Neuronal stem cell (in vitro differentiated cells): Measurements from ENCODE around the gene ALG2.

Source experiments
- DNase-seq: peaks from one replicate; pipeline ENCODE4 v3.0.0-alpha.2; 2013; ENCODE audit warnings: low spot score
- H2AFZ ChIP-seq: one replicate; pipeline ENCODE4 v1.6.1; 2013; ENCODE audit warnings: mild to moderate bottlenecking, low read length, inconsistent platforms
- H2AK5ac ChIP-seq: 2 replicates; pipeline ENCODE4 v1.6.1; 2013; ENCODE audit warnings: low read depth, mild to moderate bottlenecking, inconsistent platforms, low read length, moderate library complexity, mixed read lengths
- H2BK120ac ChIP-seq: 2 replicates; pipeline ENCODE4 v1.6.1; 2013; ENCODE audit warnings: low read depth, mild to moderate bottlenecking, inconsistent platforms, low read length, moderate library complexity, mixed read lengths
- H2BK12ac ChIP-seq: one replicate; pipeline ENCODE4 v1.6.1; 2013; ENCODE audit warnings: low read length, inconsistent platforms
- H2BK15ac ChIP-seq: 2 replicates; pipeline ENCODE4 v1.6.1; 2013; ENCODE audit warnings: mild to moderate bottlenecking, low read length, inconsistent platforms, mixed read lengths
- H2BK5ac ChIP-seq: one replicate; pipeline ENCODE4 v1.6.1; 2013; ENCODE audit warnings: inconsistent platforms, mild to moderate bottlenecking, low read length, moderate library complexity
- H3K14ac ChIP-seq: one replicate; pipeline ENCODE4 v1.6.1; 2013; ENCODE audit warnings: low read length, inconsistent platforms
- H3K18ac ChIP-seq: 2 replicates; pipeline ENCODE4 v1.6.1; 2013; ENCODE audit warnings: low read length, inconsistent platforms
- H3K23ac ChIP-seq: 2 replicates; pipeline ENCODE4 v1.6.1; 2013; ENCODE audit warnings: low read depth, mild to moderate bottlenecking, mixed read lengths, low read length, inconsistent platforms; ENCODE audit not compliant: poor library complexity
- H3K27ac ChIP-seq: replicated peaks from 3 replicates; pipeline ENCODE4 v1.5.1; 2013; ENCODE audit warnings: low read length, inconsistent platforms
- H3K27me3 ChIP-seq, 3 experiments: 2 replicates each; pipeline ENCODE4 v1.6.1; 2013; ENCODE audit warnings: low read length in 3 of 3, mild to moderate bottlenecking in 2 of 3, inconsistent platforms in 1 of 3, low read depth in 1 of 3, mixed read lengths in 1 of 3, moderate library complexity in 1 of 3; ENCODE audit not compliant: control insufficient read depth in 3 of 3, insufficient read depth in 3 of 3
- H3K36me3 ChIP-seq, 2 donors: replicated peaks in 1 of 2; 2 replicates each; pipeline ENCODE4 v1.6.1; 2013; ENCODE audit warnings: low read length in 2 of 2; ENCODE audit not compliant: control insufficient read depth in 2 of 2, insufficient read depth in 2 of 2
- H3K4ac ChIP-seq: 2 replicates; pipeline ENCODE4 v1.6.1; 2013; ENCODE audit warnings: inconsistent platforms, mild to moderate bottlenecking, low read length, moderate library complexity
- H3K4me1 ChIP-seq, 2 donors: 1 replicate in 1 of 2; 2 replicates in 1 of 2; pipeline ENCODE4 v1.6.1; 2013; ENCODE audit warnings: low read length in 2 of 2, low read depth in 1 of 2; ENCODE audit not compliant: control insufficient read depth in 2 of 2, insufficient read depth in 1 of 2
- H3K4me2 ChIP-seq: one replicate; pipeline ENCODE4 v1.6.1; 2013; ENCODE audit warnings: mild to moderate bottlenecking, low read length, inconsistent platforms; ENCODE audit not compliant: insufficient read depth, poor library complexity, severe bottlenecking
- H3K4me3 ChIP-seq, 2 donors: 2 replicates each; pipeline ENCODE4 v1.5.1; 2013; ENCODE audit warnings: low read length in 2 of 2, mild to moderate bottlenecking in 2 of 2, inconsistent platforms in 1 of 2, moderate library complexity in 1 of 2
- H3K79me1 ChIP-seq: one replicate; pipeline ENCODE4 v1.6.1; 2013; ENCODE audit warnings: low read depth, mild to moderate bottlenecking, inconsistent platforms, low read length, moderate library complexity
- H3K9ac ChIP-seq: one replicate; pipeline ENCODE4 v1.6.1; 2013; ENCODE audit warnings: mild to moderate bottlenecking, low read depth, low read length, inconsistent platforms; ENCODE audit not compliant: poor library complexity
- H3K9me3 ChIP-seq, 2 donors: replicated peaks in 1 of 2; 2 replicates each; pipeline versions ENCODE3 to v1.6.1; 2013; ENCODE audit warnings: low read length in 2 of 2, mild to moderate bottlenecking in 2 of 2, inconsistent platforms in 1 of 2, low read depth in 1 of 2, mixed read lengths in 1 of 2, moderate library complexity in 1 of 2; ENCODE audit not compliant: control insufficient read depth in 2 of 2, insufficient read depth in 1 of 2
- H4K8ac ChIP-seq: one replicate; pipeline ENCODE4 v1.6.1; 2013; ENCODE audit warnings: low read depth, mild to moderate bottlenecking, inconsistent platforms, low read length, moderate library complexity
- H4K91ac ChIP-seq: one replicate; pipeline ENCODE4 v1.6.1; 2013; ENCODE audit warnings: low read length, low read depth, mild to moderate bottlenecking, inconsistent platforms; ENCODE audit not compliant: poor library complexity
- WGBS, 2 donors: extraction: QIAGEN DNeasy Blood & Tissue Kit; methylation state at CpG; one replicate each; pipeline ENCODE4 v1.1.7; 2013; ENCODE audit warnings: missing lambda C conversion rate in 2 of 2, mixed read lengths in 1 of 2; ENCODE audit not compliant: insufficient read length in 2 of 2, insufficient replicate concordance in 1 of 2; ENCODE audit errors: extremely low coverage in 2 of 2; 5-methylcytosine and 5-hydroxymethylcytosine counted together

ALG2 gene

DNA sequence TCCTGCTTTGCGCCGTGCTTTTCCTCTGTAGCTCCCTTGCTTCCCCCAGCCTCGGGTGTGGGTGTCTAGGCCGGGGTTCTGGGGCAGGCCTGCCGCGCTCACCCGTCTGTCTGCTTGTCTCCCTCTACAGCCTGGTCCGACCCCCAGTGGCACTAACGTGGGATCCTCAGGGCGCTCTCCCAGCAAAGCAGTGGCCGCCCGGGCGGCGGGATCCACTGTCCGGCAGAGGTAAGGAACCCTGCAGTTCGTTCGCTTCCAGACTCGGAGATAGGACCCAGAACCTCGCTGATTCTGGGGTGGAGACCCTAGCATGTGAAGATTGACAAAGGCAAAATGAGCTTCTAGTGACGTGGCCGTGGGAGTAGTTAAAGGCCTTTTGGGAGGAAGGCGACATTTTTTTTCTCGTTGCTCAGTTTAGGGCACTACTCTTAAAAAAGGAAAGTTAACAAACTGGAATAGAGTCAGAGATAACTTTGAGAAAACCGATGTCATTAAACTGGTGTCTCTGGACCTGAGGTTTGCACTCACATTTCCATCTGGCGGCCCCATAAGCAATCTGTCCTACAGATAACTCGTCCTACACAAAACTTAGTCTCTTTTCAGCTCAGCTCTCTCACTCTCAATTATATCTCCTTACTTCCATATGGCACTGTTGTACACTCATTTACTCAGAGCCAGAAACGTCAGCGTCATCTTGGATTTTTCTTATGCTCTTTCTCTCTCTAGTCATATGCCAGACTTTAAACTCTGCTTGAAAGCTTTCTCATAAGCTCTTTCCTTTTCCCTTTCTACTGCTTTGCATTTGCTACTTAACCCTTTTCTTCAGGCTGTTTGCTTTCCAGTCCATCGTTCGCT is 901 bp upstream of the ALG2 start:
- Histone ChIP-seq H3K9ac (peak overlapping the region; percentile 98), H2BK12ac (no peak overlapping the region), H3K79me1 (peaks cover 8% of the 10 kb centered on the region), H3K36me3 (peaks cover 14 to 61% of the 10 kb centered on the region in 2 donors), H4K8ac (no peak overlapping the region), H3K4me1 (peaks cover 4 to 7% of the 10 kb centered on the region in 2 donors), H3K23ac (peak overlapping the region; percentile 61), H4K91ac (peak overlapping the region; percentile 6), H2AK5ac (no peak overlapping the region), H3K4me3 (peak overlapping the region; percentile 92 to 97), H3K18ac (peak overlapping the region; percentile 94), H2BK120ac (no peak overlapping the region), H3K27me3 (no peaks in the 10 kb centered on the region), H3K4ac (no peak overlapping the region), H2AFZ (peak overlapping the region; percentile 93), H3K4me2 (peak overlapping the region; percentile 67), H3K9me3 (no peaks in the 10 kb centered on the region), H3K27ac (peak overlapping the region; percentile 54), H2BK15ac (no peak overlapping the region), H3K14ac (peak overlapping the region; percentile 90), H2BK5ac (peak overlapping the region; percentile 26)
- DNase-seq = no peak
- no CpG with 5 or more reads among the region's 30 CpGs for WGBS, 2 donors

DNA sequence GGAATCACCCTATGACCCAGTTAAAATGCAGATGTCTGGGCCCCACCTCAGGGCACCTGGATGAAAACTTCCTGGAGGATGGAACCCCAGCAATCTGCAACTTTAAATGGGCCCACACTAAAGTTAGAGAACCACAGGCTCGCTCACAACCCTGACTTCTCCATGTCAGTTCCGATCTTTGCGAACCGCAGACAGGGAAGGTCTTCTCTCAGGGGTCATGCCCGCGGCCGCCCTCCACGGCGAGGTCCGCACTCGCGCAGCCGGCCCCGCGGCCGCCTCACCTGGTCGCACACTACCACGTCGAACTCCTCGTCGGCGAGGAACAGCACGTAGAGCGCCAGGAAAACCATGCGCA is 499 bp downstream of the ALG2 start:
- H2BK15ac ChIP-seq = peak overlapping the region; percentile 60
- H2AK5ac ChIP-seq = peak overlapping the region; percentile 60
- no peak overlapping the region for H4K8ac ChIP-seq
- H3K36me3 ChIP-seq = peaks cover 11 to 63% of the 10 kb centered on the region in 2 donors
- WGBS, 2 donors = no CpG with 5 or more reads among the region's 25 CpGs
- peak overlapping the region; percentile 98 for H3K23ac ChIP-seq
- H3K79me1 ChIP-seq = peaks cover 8% of the 10 kb centered on the region
- H4K91ac ChIP-seq = peak overlapping the region; percentile 86
- peaks cover 4 to 7% of the 10 kb centered on the region in 2 donors for H3K4me1 ChIP-seq
- peak overlapping the region; percentile 97 to 98 for H3K4me3 ChIP-seq
- H2BK5ac ChIP-seq = peak overlapping the region; percentile 26
- DNase-seq = no peak
- H2AFZ ChIP-seq = peak overlapping the region; percentile 93
- peak overlapping the region; percentile 87 for H3K4me2 ChIP-seq
- no peaks in the 10 kb centered on the region for H3K27me3 ChIP-seq
- H2BK12ac ChIP-seq = no peak overlapping the region
- H3K9me3 ChIP-seq = no peaks in the 10 kb centered on the region
- no peak overlapping the region for H3K27ac ChIP-seq
- peak overlapping the region; percentile 98 for H3K18ac ChIP-seq
- no peak overlapping the region for H2BK120ac ChIP-seq
- peak overlapping the region; percentile 96 for H3K14ac ChIP-seq
- H3K4ac ChIP-seq = peak overlapping the region; percentile 37
- peak overlapping the region; percentile 100 for H3K9ac ChIP-seq

DNA sequence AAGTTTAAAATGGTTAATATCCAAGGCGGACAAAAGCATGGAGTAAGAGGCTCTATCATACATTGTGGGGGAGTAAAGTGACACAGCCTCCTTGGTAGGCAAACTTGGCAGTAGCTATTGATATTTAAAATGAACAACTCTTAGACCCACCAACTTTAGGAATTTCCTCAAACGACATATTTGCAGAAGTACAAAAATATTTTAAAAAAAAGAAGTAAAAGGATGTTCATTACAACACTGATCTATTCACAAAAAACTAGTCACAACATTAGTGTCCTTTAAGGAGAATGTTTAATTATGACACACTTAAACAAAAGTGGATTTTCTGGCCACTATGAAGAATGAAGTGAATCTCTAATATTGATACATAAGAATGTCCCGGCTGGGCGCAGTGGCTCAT is 1.7 kb downstream of the ALG2 start:
- Histone ChIP-seq H2BK120ac (no peak overlapping the region), H3K36me3 (peaks cover 14 to 62% of the 10 kb centered on the region in 2 donors), H3K9ac (no peak overlapping the region), H3K4me2 (no peak overlapping the region), H2AFZ (no peak overlapping the region), H3K27me3 (no peaks in the 10 kb centered on the region), H3K4me3 (no peak overlapping the region), H3K9me3 (no peaks in the 10 kb centered on the region), H2BK12ac (no peak overlapping the region), H3K79me1 (peaks cover 8% of the 10 kb centered on the region), H3K4ac (no peak overlapping the region), H4K91ac (no peak overlapping the region), H3K14ac (no peak overlapping the region), H4K8ac (no peak overlapping the region), H2BK15ac (no peak overlapping the region), H3K4me1 (peaks cover 4 to 7% of the 10 kb centered on the region in 2 donors), H3K23ac (no peak overlapping the region), H2AK5ac (no peak overlapping the region), H3K18ac (no peak overlapping the region), H2BK5ac (no peak overlapping the region), H3K27ac (no peak overlapping the region)
- WGBS, 2 donors = no CpG with 5 or more reads among the region's 4 CpGs
- DNase-seq = no peak

DNA sequence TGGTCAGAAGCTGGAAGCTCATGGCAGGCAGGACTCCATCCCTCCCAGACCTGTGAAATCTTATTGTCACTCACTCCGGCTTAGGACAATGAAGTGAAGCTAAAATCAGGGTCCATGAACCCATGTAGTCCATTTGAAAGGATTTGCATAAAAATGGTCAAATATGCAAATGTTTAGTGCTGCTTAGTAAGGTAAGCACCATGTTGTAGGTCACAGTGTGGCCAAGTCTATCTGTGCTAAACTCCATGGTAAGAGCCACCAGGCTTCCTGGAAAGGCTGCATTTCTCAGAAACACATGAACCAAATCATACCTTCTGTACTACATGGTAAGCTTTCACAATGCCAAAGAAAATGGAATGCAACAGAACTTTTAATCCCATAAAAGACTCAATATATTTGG is 5.7 kb downstream of the ALG2 start:
- Histone ChIP-seq H2BK15ac (no peak overlapping the region), H2BK5ac (no peak overlapping the region), H4K8ac (no peak overlapping the region), H3K4me2 (no peak overlapping the region), H3K23ac (no peak overlapping the region), H2AK5ac (no peak overlapping the region), H3K27ac (no peak overlapping the region), H3K18ac (no peak overlapping the region), H3K14ac (no peak overlapping the region), H3K4ac (no peak overlapping the region), H3K4me3 (no peak overlapping the region), H4K91ac (no peak overlapping the region), H3K36me3 (peaks cover 10 to 47% of the 10 kb centered on the region in 2 donors), H2BK120ac (no peak overlapping the region), H3K4me1 (peaks cover 3 to 4% of the 10 kb centered on the region in 2 donors), H2BK12ac (no peak overlapping the region), H3K9me3 (peaks cover 5% of the 10 kb centered on the region in 2 donors), H2AFZ (no peak overlapping the region), H3K79me1 (peaks cover 2% of the 10 kb centered on the region), H3K27me3 (no peaks in the 10 kb centered on the region), H3K9ac (no peak overlapping the region)
- no peak for DNase-seq
- WGBS, 2 donors = no CpG with 5 or more reads among the region's 1 CpG
